Liver (tissue), 9 donors: ENCODE data around the gene GPR132. TPM values are rescaled to one million over a fixed set of nuclear protein-coding genes. Genes with fewer than 3 reads are reported as not detected.

ENCODE experiments used
- DNase-seq: peaks from one replicate; pipeline ENCODE4 v3.0.0-alpha.2; 2017; ENCODE audit warnings: low spot score
- H3K27ac ChIP-seq, 2 donors: one replicate each; pipeline ENCODE4 v1.7.0; 2013; ENCODE audit warnings: inconsistent platforms in 2 of 2, low read length in 2 of 2, control low read depth in 1 of 2, low read depth in 1 of 2, mild to moderate bottlenecking in 1 of 2
- H3K27me3 ChIP-seq, 4 donors: one replicate each; pipeline versions ENCODE4 v1.6.1 to v1.7.0; 2013; ENCODE audit warnings: low read length in 3 of 4, inconsistent platforms in 1 of 4, mild to moderate bottlenecking in 1 of 4, moderate library complexity in 1 of 4; ENCODE audit not compliant: control insufficient read depth in 4 of 4, insufficient read depth in 4 of 4
- H3K36me3 ChIP-seq, 4 donors: one replicate each; pipeline versions ENCODE4 v1.6.1 to v1.7.0; 2013; ENCODE audit warnings: low read length in 3 of 4, mild to moderate bottlenecking in 3 of 4, low read depth in 1 of 4, moderate library complexity in 1 of 4; ENCODE audit not compliant: control insufficient read depth in 4 of 4, insufficient read depth in 3 of 4
- H3K4me1 ChIP-seq, 4 donors: one replicate each; pipeline versions ENCODE4 v1.6.1 to v1.7.0; 2013; ENCODE audit warnings: low read length in 3 of 4, mild to moderate bottlenecking in 3 of 4, moderate library complexity in 1 of 4; ENCODE audit not compliant: control insufficient read depth in 4 of 4, insufficient read depth in 4 of 4
- H3K4me3 ChIP-seq, 3 donors: one replicate each; pipeline versions ENCODE4 v1.6.1 to v1.7.0; 2013; ENCODE audit warnings: low read length in 3 of 3, control low read depth in 1 of 3, low read depth in 1 of 3, mild to moderate bottlenecking in 1 of 3
- H3K9ac ChIP-seq, 2 donors: one replicate each; pipeline ENCODE4 v1.7.0; 2013; ENCODE audit warnings: low read length in 2 of 2, mild to moderate bottlenecking in 2 of 2, moderate library complexity in 2 of 2, control low read depth in 1 of 2, low read depth in 1 of 2
- H3K9me3 ChIP-seq, 4 donors: one replicate each; pipeline versions ENCODE4 v1.6.1 to v1.7.0; 2013; ENCODE audit warnings: low read length in 3 of 4; ENCODE audit not compliant: control insufficient read depth in 4 of 4
- ATF3 ChIP-seq: IDR thresholded peaks from 2 replicates; pipeline ENCODE4 v1.6.1; 2016; ENCODE audit warnings: antibody characterized with exemption
- CTCF ChIP-seq: fragments of 150-350 bp; IDR thresholded peaks from 2 replicates; pipeline ENCODE4 v1.5.1; 2017; ENCODE audit warnings: improper control_type of control experiment, low read depth, low read length; ENCODE audit not compliant: missing input control
- EGR1 ChIP-seq, 2 donors: IDR thresholded peaks; 2 replicates each; pipeline ENCODE4 v1.6.1; 2016 to 2018; ENCODE audit warnings: antibody characterized with exemption in 2 of 2, low read depth in 2 of 2
- FOXA1 ChIP-seq: IDR thresholded peaks from 2 replicates; pipeline ENCODE4 v1.6.1; 2016; ENCODE audit warnings: antibody characterized with exemption
- FOXA2 ChIP-seq: IDR thresholded peaks from 2 replicates; pipeline ENCODE4 v1.6.1; 2016; ENCODE audit warnings: antibody characterized with exemption
- GABPA ChIP-seq, 2 donors: IDR thresholded peaks in 1 of 2; conservative IDR thresholded peaks in 1 of 2; 2 replicates each; pipeline ENCODE4 v1.6.1; 2016; ENCODE audit warnings: antibody characterized with exemption in 2 of 2, mild to moderate bottlenecking in 1 of 2, moderate library complexity in 1 of 2
- HNF4A ChIP-seq, 2 donors: conservative IDR thresholded peaks; 2 replicates each; pipeline ENCODE4 v1.6.1; 2016; ENCODE audit warnings: antibody characterized with exemption in 2 of 2, mild to moderate bottlenecking in 2 of 2
- HNF4G ChIP-seq: IDR thresholded peaks from 2 replicates; pipeline ENCODE4 v1.6.1; 2016; ENCODE audit warnings: antibody characterized with exemption
- JUND ChIP-seq, 2 donors: IDR thresholded peaks; 2 replicates each; pipeline ENCODE4 v1.6.1; 2016; ENCODE audit warnings: antibody characterized with exemption in 2 of 2
- MAX ChIP-seq: IDR thresholded peaks from 2 replicates; pipeline ENCODE4 v1.6.1; 2016; ENCODE audit warnings: antibody characterized with exemption
- NR2F2 ChIP-seq: IDR thresholded peaks from 2 replicates; pipeline ENCODE4 v1.6.1; 2016; ENCODE audit warnings: antibody characterized with exemption
- RAD21 ChIP-seq, 2 donors: IDR thresholded peaks; 2 replicates each; pipeline ENCODE4 v1.6.1; 2016; ENCODE audit warnings: antibody characterized with exemption in 2 of 2, mild to moderate bottlenecking in 2 of 2
- REST ChIP-seq: IDR thresholded peaks from 2 replicates; pipeline ENCODE4 v1.6.1; 2016; ENCODE audit warnings: antibody characterized with exemption, mild to moderate bottlenecking
- RXRA ChIP-seq, 2 donors: IDR thresholded peaks; 2 replicates each; pipeline ENCODE4 v1.6.1; 2017 to 2018; ENCODE audit warnings: antibody characterized with exemption in 2 of 2, mild to moderate bottlenecking in 1 of 2
- SP1 ChIP-seq: IDR thresholded peaks from 2 replicates; pipeline ENCODE4 v1.6.1; 2018; ENCODE audit warnings: antibody characterized with exemption, mild to moderate bottlenecking
- TAF1 ChIP-seq: conservative IDR thresholded peaks from 2 replicates; pipeline ENCODE4 v1.6.1; 2016; ENCODE audit warnings: antibody characterized with exemption, mild to moderate bottlenecking
- YY1 ChIP-seq: IDR thresholded peaks from 2 replicates; pipeline ENCODE4 v1.6.1; 2016; ENCODE audit warnings: antibody characterized with exemption, mild to moderate bottlenecking
- ZBTB33 ChIP-seq: IDR thresholded peaks from 2 replicates; pipeline ENCODE4 v1.6.1; 2016; ENCODE audit warnings: antibody characterized with exemption
- WGBS: extraction: QIAGEN DNeasy Blood & Tissue Kit; methylation state at CpG from one replicate; pipeline ENCODE4 v1.1.7; 2013; 5-methylcytosine and 5-hydroxymethylcytosine counted together
- polyA plus RNA-seq, 2 donors: library from polyadenylated mRNA; stranded (reverse) in 1 of 2; unstranded in 1 of 2; fragments of 200-250 nt in 1 of 2; fragments of >200 nt in 1 of 2; fragmentation: Nextera tagmentation in 1 of 2; extraction: Ambion mirVana in 1 of 2; gene quantifications; one replicate each; pipeline versions ENCODE4 v1.2.1 to v1.2.3, GENCODE V29; 2013 to 2015
- total RNA-seq, 2 donors: library from RNA; depleted of rRNA; stranded (reverse); fragments of >200 nt; gene quantifications; one replicate each; pipeline ENCODE4 v1.2.3, GENCODE V29; 2014
- donor health status: healthy.
- donor health status: healthy.
- donor health status: healthy.
- donor health status: healthy.
- donor health status: healthy.

Gene GPR132
- total and polyA plus RNA-seq, 4 donors: 0.32 to 1.2 (median 0.75) TPM

GRCh38 chr14:105063056-105063455 is 2.2 kb downstream of the GPR132 start:
- Histone ChIP-seq H3K9me3 (no peaks in the 10 kb centered on the region), H3K27ac (no peak overlapping the region), H3K36me3 (no peaks in the 10 kb centered on the region), H3K4me3 (no peak overlapping the region), H3K27me3 (no peaks in the 10 kb centered on the region), H3K9ac (no peak overlapping the region), H3K4me1 (peaks cover 0 to 9% (median 2%) of the 10 kb centered on the region in 4 donors)
- 77% methylated on average over 10 of the region's 10 CpGs for WGBS
- TF ChIP-seq MAX (no peak), FOXA1 (no peak), FOXA2 (no peak), HNF4A (conservative IDR thresholded peaks at IDR 0.05) (no peak), SP1 (no peak), RXRA (IDR thresholded peaks at IDR 0.05) (no peak), ZBTB33 (no peak), NR2F2 (no peak), YY1 (no peak), HNF4G (no peak), TAF1 (no peak), GABPA (IDR thresholded peaks at IDR 0.05 in 1 of 2, conservative IDR thresholded peaks at IDR 0.05 in 1 of 2) (no peak), RAD21 (IDR thresholded peaks at IDR 0.05) (no peak), REST (no peak), CTCF (no peak), EGR1 (IDR thresholded peaks at IDR 0.05; ENCODE audit: low read depth in 2 of 2) (no peak), JUND (IDR thresholded peaks at IDR 0.05) (no peak), ATF3 (no peak)
- DNase-seq: no peak
